Smooth muscle cell (in vitro differentiated cells): ENCODE data around the gene CDCP2. TPM values are rescaled to one million over a fixed set of nuclear protein-coding genes. Genes with fewer than 3 reads are reported as not detected.
A peak's percentile ranks its signal among the peaks of the same experiment; 100 is the strongest.

ENCODE experiments used
- DNase-seq: peaks from one replicate; lab custom pipeline; 2025; ENCODE audit not compliant: unreplicated experiment; lab: John Stamatoyannopoulos, UW
- H2AFZ ChIP-seq: fragments of 200-600 bp; sonication (generic); 2 replicates; pipeline ENCODE4 v1.6.0; 2016; ENCODE audit warnings: antibody characterized with exemption, low read depth, mild to moderate bottlenecking
- H3F3A ChIP-seq: fragments of 200-600 bp; sonication (generic); 2 replicates; pipeline ENCODE4 v1.6.0; 2017; ENCODE audit warnings: antibody characterized with exemption, low read depth
- H3K27ac ChIP-seq: fragments of 200-600 bp; sonication (generic); 2 replicates; pipeline ENCODE4 v1.5.1; 2016; ENCODE audit warnings: low read depth, mild to moderate bottlenecking
- H3K27me3 ChIP-seq: fragments of 200-600 bp; sonication (generic); 2 replicates; pipeline ENCODE4 v1.6.1; 2016; ENCODE audit warnings: low read depth, mild to moderate bottlenecking
- H3K36me3 ChIP-seq: fragments of 200-600 bp; sonication (generic); 2 replicates; pipeline ENCODE4 v1.5.1; 2016; ENCODE audit warnings: low read depth
- H3K4me1 ChIP-seq: fragments of 200-600 bp; sonication (generic); 2 replicates; pipeline ENCODE4 v1.5.1; 2016; ENCODE audit warnings: low read depth
- H3K4me2 ChIP-seq: fragments of 200-600 bp; sonication (generic); 2 replicates; pipeline ENCODE4 v1.6.0; 2016; ENCODE audit warnings: mild to moderate bottlenecking
- H3K4me3 ChIP-seq: fragments of 200-600 bp; sonication (generic); 2 replicates; pipeline ENCODE4 v1.5.1; 2016; ENCODE audit warnings: mild to moderate bottlenecking
- H3K79me2 ChIP-seq: fragments of 200-600 bp; sonication (generic); 2 replicates; pipeline ENCODE4 v1.6.0; 2016; ENCODE audit warnings: low read depth, mild to moderate bottlenecking
- H3K9ac ChIP-seq: fragments of 200-600 bp; sonication (generic); 2 replicates; pipeline ENCODE4 v1.6.0; 2016; ENCODE audit warnings: low read depth
- H3K9me3 ChIP-seq: fragments of 200-600 bp; sonication (generic); replicated peaks from 2 replicates; pipeline ENCODE4 v1.5.1; 2016; ENCODE audit warnings: low read depth
- H4K20me1 ChIP-seq: fragments of 200-600 bp; sonication (generic); 2 replicates; pipeline ENCODE4 v1.6.0; 2016; ENCODE audit warnings: low read depth
- CTCF ChIP-seq: fragments of 200-600 bp; sonication (generic); IDR thresholded peaks from 2 replicates; pipeline ENCODE4 v1.5.1; 2017; ENCODE audit warnings: borderline replicate concordance, mild to moderate bottlenecking, antibody characterized with exemption; ENCODE audit not compliant: insufficient read depth, poor library complexity, severe bottlenecking
- WGBS: methylation state at CpG from one replicate; pipeline ENCODE4 v1.1.7; 2016; ENCODE audit warnings: low lambda C conversion rate; 5-methylcytosine and 5-hydroxymethylcytosine counted together
- polyA plus RNA-seq: library from polyadenylated mRNA; unstranded; fragments of >200 nt; fragmentation: Nextera tagmentation; extraction: Ambion mirVana; gene quantifications from 2 replicates; pipeline ENCODE4 v1.2.1, GENCODE V29; 2016
- total RNA-seq: library from RNA; depleted of rRNA; stranded (reverse); fragments of >200 nt; gene quantifications from 2 replicates; pipeline ENCODE4 v1.2.3, GENCODE V29; 2014

CDCP2 gene
- total and polyA plus RNA-seq, 2 experiments from 2014 or later = not detected

- no peaks in the 10 kb centered on the region for H3K27me3 ChIP-seq
- H3K4me1 ChIP-seq = peaks cover 5% of the 10 kb centered on the region
- TF ChIP-seq CTCF = no peak
- no peaks in the 10 kb centered on the region for H3K9me3 ChIP-seq
- no peak overlapping the region for H3K4me2 ChIP-seq
- H3K27ac ChIP-seq = no peak overlapping the region
- no peaks in the 10 kb centered on the region for H4K20me1 ChIP-seq
- DNase-seq = no peak
- no peaks in the 10 kb centered on the region for H3K36me3 ChIP-seq
- WGBS = 98% methylated on average over 13 of the region's 13 CpGs
- peaks cover 6% of the 10 kb centered on the region for H3F3A ChIP-seq
- H2AFZ ChIP-seq = no peak overlapping the region
- no peak overlapping the region for H3K4me3 ChIP-seq
- no peaks in the 10 kb centered on the region for H3K79me2 ChIP-seq
- no peak overlapping the region for H3K9ac ChIP-seq
These were observed 32.6 kb downstream of the CDCP2 start for GRCh38 chr1:54120018-54120697.

- peak overlapping the region; percentile 43 for H3K9ac ChIP-seq
These were observed 34.1 kb downstream of the CDCP2 start for GRCh38 chr1:54118704-54119103.

GRCh38 chr1:54117815-54118563 is 34.8 kb downstream of the CDCP2 start:
- Histone ChIP-seq H3K27ac (peak overlapping the region; percentile 88), H3K4me2 (peak overlapping the region; percentile 56), H3K79me2 (no peaks in the 10 kb centered on the region), H3K27me3 (no peaks in the 10 kb centered on the region), H3K9me3 (no peaks in the 10 kb centered on the region), H4K20me1 (no peaks in the 10 kb centered on the region), H3K4me1 (peaks cover 5% of the 10 kb centered on the region), H3K9ac (peak overlapping the region; percentile 43), H3K4me3 (no peak overlapping the region), H3F3A (peaks cover 6% of the 10 kb centered on the region), H2AFZ (peak overlapping the region; percentile 43), H3K36me3 (no peaks in the 10 kb centered on the region)
- no peak for TF ChIP-seq CTCF
- no peak for DNase-seq
- WGBS = 66% methylated on average over 10 of the region's 11 CpGs

More at GRCh38 chr1:54118704-54119103, 34.1 kb downstream of the CDCP2 start:
- H3K4me1 ChIP-seq = peaks cover 5% of the 10 kb centered on the region
- H3K27me3 ChIP-seq = no peaks in the 10 kb centered on the region
- WGBS = 22% methylated on average over 8 of the region's 8 CpGs
- no peak for DNase-seq
- peak overlapping the region; percentile 56 for H3K4me2 ChIP-seq
- H3K79me2 ChIP-seq = no peaks in the 10 kb centered on the region
- H3K27ac ChIP-seq = peak overlapping the region; percentile 88
- H3K9me3 ChIP-seq = no peaks in the 10 kb centered on the region
- no peaks in the 10 kb centered on the region for H3K36me3 ChIP-seq
- peaks cover 6% of the 10 kb centered on the region for H3F3A ChIP-seq
- no peaks in the 10 kb centered on the region for H4K20me1 ChIP-seq
- H3K4me3 ChIP-seq = no peak overlapping the region
- no peak for TF ChIP-seq CTCF
- peak overlapping the region; percentile 43 for H2AFZ ChIP-seq
